NCI-H1436 (cell line): ENCODE data around the gene CMIP.

Experiments
- DNase-seq: peaks from one replicate; lab custom pipeline; 2025; lab: John Stamatoyannopoulos, UW

The CMIP gene

GRCh38 chr16:81659249-81659648 lies 214.6 kb downstream of the CMIP start:
- DNase-seq, result no peak

- DNase-seq, result no peak
Observed at GRCh38 chr16:81661082-81661481, 216.5 kb downstream of the CMIP start.

GRCh38 chr16:81664153-81664552 lies 219.5 kb downstream of the CMIP start:
- DNase-seq, result no peak

DNA sequence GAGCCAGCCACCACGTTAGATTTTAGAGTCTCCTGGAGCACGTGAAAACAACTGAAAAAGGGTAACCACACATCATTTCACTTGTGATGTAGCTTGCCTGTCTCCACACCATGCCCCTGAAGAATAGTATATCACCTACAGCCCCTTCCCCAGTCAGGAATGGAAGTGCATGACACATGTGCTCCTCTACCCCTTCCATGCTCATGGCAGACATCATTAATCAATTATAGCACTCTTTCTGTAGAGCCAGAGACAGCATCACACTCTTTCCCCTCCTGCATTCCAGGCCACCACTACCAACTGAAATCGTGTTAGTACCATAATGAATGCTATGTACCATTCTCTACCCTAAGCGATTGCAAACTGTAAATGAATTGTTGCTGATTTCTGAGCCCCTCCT lies 221.0 kb downstream of the CMIP start:
- DNase-seq, result no peak

- DNase-seq, result no peak
Observed at GRCh38 chr16:81666113-81666512, 221.5 kb downstream of the CMIP start.

DNA sequence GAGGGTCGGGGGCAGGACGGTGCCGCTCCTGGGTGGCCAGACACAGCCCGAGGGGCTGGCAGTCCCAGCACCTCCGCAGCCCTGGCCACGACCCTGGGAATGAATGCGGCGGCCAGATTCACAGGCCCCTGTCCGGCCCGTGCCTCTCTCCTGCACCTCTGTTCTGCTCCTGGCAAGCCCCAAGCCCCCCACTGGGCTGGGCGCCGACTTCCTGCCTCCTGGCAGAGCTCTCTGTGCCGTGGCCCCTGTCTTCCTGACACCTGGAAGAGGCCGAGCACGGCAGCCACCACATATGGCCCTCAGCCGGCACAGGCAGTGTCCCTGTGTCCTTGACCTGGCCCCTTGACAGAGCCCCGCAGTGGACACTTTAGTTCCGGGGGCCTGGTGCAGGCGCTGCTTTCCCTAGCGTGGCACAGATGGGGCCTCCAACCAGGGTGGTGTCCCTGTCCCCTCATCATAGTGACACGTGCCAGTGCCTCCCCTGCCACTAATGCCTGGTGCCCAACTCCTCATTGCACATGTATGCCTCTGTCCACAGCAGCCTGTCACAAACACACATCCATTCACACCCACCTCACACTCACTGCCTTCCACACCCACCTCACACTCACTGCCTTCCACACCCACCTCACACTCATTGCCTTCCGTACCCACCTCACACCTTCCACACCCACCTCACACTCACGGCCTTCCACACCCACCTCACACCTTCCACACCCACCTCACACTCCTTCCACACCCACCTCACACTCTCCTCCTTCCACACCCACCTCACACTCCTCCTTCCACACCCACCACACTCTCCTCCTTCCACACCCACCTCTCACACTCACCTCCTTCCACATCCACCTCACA lies 223.9 kb downstream of the CMIP start:
- no peak for DNase-seq

DNA sequence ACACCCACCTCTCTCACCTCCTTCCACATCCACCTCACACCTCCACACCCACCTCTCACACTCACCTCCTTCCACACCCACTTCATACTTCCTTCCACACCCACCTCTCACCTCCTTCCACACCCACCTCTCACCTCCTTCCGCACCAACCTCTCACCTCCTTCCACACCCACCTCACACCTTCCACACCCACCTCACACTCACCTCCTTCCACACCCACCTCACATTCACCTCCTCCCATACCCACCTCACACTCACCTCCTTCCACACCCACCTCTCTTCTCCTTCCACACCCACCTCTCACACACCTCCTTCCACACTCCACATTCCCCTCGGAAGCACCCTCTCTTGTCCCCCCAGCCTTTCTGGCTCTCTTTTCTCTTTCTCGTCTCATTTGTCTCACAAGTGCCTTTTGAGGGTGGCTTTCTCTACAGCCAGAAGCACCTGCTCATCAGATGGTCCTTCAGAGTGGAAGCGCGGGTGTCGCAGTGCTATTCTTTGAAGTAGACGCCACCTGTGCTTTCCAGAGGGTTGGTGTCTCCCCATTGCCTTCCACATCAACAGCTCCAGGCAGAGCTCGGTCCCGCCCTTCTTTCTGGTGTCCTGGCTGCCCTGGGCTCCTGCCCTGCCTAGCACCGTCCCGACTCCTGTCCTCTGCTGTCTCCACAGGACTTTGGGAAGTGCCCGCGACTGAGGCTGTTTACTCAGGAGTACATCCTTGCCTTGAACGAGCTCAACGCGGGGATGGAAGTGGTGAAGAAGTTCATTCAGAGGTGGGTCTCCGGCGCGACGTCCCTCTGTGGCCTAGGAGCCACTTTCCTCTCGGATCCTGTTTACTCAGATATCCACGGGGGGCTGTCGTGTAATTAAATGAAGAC lies 225.1 kb downstream of the CMIP start:
- DNase-seq, result peak; percentile 27

DNA sequence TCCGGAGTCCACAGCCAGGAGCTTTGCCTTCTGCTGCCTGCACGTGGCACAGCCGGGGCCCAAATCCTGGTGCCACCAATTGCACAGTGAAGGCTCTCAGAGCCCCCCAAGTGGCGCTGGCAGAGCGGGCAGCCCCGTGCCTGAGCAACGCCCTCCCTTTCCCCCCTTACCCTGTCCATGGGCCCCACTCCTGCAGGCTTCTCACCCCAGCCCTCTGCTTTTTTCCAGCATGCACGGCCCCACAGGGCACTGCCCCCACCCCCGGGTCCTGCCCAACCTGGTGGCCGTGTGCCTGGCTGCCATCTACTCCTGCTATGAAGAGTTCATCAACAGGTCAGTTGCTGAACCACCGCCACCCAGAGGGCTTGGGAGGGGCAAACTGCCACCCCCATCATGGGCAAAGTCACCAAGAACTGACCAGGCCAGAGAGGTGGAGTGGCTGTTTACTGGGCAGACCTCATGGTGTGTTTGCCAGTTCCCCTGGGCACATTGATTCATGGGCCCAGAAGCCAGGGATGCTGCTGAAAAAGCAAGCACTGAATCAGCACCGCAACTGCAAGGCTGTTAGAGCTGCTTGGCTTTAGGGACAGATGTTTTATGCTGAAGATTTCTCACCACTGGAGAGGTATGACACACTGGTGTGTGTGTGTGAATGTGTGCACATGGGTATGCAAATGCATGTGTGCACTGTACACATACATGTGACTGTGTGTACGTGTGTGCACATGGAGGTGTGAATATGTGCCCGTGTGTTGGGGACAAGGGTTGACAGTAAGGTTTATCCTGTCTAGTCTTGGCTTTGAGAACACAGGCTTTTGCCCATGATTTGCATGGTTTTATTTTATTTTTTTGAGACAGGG lies 227.4 kb downstream of the CMIP start:
- no peak for DNase-seq

GRCh38 chr16:81673432-81673831 lies 228.8 kb downstream of the CMIP start:
- DNase-seq, result peak; percentile 19

DNA sequence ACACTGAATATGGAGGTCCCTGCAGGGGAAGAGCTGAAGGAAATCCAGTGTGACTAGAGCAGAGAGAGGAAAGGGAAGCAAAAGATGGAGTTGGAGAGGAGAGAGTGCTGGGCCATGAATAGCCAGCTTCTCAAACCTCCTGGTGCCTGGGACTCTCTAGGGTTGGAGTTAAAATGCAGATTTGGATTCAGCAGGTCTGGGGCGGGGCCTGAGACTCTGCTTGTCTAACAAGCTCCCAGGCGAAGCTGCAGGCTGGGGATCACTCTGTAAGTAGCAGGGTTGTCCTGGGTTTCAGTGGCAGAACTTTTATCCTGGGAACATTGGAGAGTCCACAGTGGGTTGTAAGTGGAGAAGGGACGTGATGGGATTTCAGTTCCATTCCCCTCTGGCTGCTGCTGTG lies 231.1 kb downstream of the CMIP start:
- DNase-seq, result no peak

GRCh38 chr16:81676066-81676882 lies 231.7 kb downstream of the CMIP start:
- no peak for DNase-seq

GRCh38 chr16:81676883-81677737 lies 232.5 kb downstream of the CMIP start:
- no peak for DNase-seq

DNA sequence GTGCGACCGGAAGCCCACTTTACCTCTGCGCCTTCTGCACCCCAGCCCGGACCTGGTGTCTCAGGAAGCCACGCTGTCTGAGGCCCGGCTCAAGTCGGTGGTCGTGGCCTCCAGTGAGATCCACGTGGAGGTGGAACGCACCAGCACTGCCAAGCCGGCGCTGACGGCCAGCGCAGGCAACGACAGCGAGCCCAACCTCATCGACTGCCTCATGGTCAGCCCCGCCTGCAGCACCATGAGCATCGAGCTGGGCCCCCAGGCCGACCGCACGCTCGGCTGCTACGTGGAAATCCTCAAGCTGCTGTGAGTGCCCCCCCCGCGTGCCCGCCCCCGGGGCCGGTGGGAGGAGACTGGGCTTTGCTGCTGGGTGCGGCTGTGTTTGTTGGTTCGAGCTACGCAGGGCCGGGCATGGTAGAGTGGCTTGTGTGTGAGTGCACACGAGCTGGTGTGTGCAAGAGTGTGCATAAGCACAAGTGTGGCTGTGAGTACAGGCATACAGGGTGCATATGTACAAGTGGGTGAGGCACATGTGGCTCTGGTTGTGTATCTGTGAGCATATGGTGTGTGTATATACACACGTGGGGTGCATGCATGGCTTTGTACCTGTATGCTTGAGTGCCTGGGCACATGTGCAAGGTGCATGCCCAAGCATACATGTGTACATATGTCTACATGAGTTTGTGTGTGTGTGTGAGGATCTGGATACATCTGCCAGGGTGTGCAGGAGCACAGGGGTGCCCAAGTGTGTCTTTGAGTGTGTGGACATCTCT lies 233.9 kb downstream of the CMIP start:
- DNase-seq, result no peak

GRCh38 chr16:81679721-81680430 lies 235.3 kb downstream of the CMIP start:
- DNase-seq, result no peak

GRCh38 chr16:81680444-81681275 lies 236.1 kb downstream of the CMIP start:
- DNase-seq, result no peak

DNA sequence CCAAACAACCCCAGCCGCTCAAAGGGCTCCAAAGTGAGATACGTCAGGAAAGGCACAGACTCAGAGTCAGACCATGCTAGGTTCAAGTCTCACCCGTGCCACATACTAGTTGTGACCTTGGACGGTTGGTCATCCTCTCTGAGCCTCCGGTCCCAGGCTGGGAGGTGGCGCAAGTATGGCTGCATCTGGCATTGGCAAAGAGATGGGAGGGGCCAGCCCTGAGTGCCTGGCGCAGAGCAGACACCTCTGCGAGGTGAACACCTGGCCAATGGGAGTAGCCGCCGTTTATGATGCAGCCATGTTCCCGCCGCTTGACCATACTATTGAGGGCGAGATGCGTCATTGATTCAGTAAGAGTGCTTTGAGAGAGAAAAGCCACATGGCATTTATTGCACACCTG lies 236.7 kb downstream of the CMIP start:
- no peak for DNase-seq

GRCh38 chr16:81684242-81684837 lies 239.7 kb downstream of the CMIP start:
- no peak for DNase-seq

DNA sequence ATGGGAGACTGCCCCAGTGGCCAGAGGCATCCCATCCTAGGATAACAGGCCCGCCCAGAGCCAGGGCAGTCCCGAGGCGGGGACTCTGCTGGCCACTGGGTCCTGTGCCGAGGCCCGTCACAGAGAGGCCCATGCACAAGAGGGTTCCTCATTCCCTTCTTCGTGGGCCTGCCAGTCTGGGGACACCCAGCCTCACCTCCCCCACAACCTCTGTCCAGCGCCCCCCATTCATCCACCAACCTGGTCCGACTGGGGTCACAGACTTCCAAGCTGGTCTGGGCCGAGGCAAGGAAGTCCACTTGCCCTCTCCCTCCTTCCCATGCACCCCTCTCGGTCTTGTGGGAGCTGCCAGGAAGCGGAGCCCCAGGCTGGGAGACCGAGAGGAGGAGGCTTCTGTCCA lies 240.3 kb downstream of the CMIP start:
- DNase-seq, result no peak
